ENCODE measurements around the gene TROAP.

Gene TROAP

GRCh38 chr12:49344486-49345050, 21.5 kb downstream of the TROAP start:
- DNase-seq: no peak

GRCh38 chr12:49345051-49345824, 22.2 kb downstream of the TROAP start:
- DNase-seq: no peak

DNA sequence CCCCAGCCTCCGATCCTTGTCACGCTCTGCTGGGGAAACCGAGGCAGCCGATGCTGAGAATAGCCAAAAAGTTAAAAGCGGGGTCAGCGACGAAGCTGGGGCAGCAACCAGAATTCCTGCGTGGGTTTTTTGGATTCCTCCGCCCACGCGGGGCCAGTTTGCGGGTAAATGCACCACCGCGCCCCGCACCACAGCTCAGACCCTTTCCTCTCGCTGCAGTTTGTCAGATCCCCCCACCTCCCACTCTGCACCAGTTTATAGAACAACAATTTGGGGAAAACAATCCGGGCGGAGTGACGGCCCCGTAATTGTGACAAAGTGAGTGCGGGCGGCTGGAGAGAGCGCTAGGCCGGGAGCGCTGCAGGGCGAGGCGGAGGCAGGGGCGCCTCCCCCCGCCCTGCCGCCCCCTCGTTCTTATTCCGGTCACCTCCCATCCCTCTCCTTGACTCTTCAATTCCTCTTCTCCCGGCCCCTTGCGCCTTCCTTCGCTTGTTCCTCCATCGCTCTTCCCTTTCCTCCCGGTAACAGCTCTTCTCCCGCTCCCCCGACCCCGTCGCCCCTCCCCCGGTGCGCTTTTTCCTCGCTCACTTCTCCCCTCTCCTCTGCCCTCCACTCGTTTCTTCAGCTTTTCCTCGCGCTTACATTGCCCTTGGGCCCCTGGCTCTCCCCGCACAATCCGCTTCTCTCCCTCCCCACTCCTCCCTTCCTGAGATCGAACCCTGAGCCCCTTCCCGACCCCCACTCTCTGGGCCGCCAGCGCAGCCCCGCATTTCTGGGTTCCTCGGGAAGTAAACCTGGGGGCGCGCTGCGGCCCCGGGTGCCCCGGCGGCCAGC, 23.0 kb downstream of the TROAP start:
- DNase-seq: no peak

DNA sequence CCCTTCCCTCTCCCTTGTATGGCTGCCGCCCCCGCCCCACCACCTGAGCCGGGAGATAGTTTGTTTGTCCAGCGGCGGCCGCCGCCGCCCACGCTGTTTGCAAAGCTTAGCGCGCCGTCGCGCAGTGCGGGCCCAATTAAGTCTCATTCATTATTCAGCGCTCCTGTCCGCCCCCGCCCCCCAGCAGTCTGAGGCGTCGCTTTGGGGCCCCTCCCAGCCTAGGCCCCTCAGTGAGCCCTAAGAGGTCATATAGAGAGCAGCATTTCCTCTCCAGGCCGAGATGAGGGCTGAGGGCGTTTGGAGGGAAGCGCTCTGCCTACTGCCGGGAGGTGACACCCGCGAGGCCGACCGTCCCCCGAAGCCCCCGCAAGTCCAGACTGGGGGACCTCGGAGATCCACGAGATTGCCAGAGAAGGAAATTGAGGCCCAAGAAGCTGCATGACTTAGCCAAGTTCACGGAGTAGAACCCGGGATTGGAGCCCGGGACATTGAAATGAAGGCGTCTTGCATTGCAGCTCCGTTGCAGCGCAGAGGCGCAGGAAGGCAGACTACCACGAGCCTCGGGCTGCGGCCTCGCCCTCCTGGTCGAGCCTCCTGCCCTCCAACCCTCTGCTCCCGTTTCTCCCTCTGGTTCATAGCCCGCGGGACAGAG, 23.7 kb downstream of the TROAP start, which contains the start of gene DNAJC22:
Gene DNAJC22 (plus strand): TSS at position 230 of the 652 bp plus-strand sequence. CDS start 1,985 bp downstream, outside the sequence.
- DNase-seq: no peak

DNA sequence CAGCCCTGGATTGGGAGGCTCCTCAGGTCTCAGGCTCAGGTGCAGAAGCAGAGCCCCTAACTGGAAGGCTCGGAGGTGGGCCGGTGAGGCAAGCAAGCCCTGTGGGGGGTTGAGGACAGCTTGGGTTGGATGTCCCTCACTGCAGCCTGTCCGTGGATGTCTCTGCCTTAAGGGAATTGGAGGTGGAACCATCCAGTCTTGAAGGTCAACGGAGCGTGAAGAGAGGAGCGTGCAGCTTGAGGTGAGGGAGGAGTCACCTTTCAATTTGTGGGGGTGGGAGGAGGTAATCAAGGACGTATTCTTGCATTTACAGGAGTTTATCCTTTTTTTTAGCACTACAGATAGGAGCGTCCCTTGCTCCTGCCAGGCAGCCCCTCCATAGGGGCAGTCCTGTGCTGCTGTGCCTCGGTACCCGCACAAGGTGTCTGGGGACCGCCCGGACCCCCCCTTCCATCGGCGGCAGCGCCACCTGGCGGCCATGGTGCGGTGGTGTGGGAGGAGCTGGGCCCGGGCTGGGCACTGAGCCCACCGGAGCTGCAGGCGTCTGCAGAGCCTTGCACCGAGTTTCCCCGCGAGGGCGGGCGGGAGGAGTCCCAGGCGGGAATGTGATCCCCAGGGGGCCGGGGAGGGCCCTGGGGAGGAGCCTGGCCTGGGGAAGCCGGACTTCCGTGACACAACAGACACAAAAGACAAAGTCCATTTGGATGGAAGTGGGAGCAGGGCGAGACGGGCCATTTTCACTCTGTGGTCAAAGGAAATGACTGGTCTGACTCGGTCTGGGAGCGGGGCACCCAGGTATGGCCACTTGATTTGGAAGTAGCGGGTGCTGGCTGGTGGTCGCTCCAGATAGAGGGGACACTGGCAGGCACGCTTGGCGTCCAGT, 24.5 kb downstream of the TROAP start:
- DNase-seq: peak; percentile 73

GRCh38 chr12:49348781-49349180, 25.7 kb downstream of the TROAP start:
- DNase-seq: no peak

GRCh38 chr12:49349266-49349665, 26.2 kb downstream of the TROAP start:
- no peak for DNase-seq

- no peak for DNase-seq
These were observed 29.3 kb downstream of the TROAP start for GRCh38 chr12:49352351-49352750.

- no peak for DNase-seq
These were observed 32.9 kb downstream of the TROAP start for GRCh38 chr12:49355913-49356312.

DNA sequence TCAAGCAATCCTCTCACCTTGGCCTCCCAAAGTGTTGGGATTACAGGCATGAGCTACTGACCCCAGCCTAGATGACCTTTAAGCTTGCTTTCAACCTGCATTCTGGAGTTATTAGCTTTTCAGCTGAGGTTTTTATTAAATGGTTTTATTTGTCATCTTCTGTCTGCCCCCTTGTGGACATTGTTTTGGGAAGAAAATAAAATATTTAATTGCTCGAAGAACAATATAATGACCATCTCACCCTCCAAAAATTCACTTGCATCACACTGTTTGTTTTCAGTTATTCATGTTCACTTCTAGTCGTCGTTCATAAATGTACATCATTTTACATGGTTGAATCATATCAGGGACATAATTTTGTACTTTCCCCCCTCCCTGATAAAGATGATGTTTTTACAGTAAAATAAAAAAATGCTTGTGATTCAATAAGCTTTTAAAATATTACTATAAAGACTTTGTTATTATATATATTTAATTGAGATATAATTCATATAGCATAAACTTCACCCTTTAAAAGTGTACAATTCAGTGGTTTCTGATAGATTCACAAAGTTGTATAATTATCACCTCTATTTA, 34.1 kb downstream of the TROAP start:
- no peak for DNase-seq

DNA sequence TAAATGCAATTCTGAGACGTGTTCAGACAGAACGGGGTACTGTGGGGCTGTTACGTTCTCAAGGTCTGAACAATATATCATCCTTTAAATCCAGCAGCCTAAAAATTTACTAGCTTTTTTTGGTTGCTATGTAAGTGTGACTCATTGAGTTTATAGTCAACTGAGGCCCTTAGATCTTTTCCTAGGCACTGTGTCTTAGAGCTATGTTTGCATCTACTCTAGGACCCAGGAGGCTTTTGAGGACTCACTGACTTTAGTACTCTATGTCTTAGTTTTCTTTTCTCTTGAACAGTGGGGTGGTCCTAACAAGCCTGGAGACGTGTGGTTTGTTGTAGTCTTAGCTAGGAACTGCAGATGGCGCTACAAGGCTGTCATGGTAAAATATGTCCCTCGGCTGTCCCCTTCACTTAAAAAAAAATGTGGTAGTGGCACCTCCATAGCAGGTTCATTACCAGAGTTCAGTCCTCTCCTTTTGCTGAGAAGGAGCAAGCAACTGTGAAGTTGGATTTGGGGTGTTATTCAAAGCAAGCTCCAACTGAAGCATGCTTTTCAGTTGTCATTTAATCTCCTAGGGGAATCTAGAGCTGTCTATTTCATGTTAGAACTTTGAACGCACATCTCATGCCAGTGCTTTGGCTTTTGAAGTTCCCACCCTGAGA, 35.6 kb downstream of the TROAP start:
- peak; percentile 68 for DNase-seq

GRCh38 chr12:49359671-49360070, 36.6 kb downstream of the TROAP start:
- DNase-seq: no peak

DNA sequence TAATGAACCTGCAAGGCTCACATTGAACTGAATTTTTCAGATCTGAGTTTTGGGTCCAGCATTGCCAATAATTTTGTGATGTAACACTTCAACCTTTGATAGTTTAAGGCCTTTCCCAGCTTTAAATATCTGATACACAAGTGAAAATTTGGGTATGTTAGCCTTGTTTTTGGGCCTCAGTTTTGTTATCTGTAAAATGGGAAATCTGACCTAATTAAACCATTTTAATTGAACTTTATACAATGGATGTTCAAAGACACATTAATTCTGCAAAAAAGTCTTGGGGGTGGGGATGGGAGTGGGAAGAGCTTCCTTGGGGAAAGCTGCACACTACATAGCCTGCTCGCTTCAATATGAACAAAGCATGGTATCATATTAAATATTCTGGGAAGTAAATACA, 39.0 kb downstream of the TROAP start:
- no peak for DNase-seq

GRCh38 chr12:49364989-49365388, 41.9 kb downstream of the TROAP start:
- no peak for DNase-seq

- DNase-seq: no peak
These were observed 42.5 kb downstream of the TROAP start for GRCh38 chr12:49365542-49365941.

DNA sequence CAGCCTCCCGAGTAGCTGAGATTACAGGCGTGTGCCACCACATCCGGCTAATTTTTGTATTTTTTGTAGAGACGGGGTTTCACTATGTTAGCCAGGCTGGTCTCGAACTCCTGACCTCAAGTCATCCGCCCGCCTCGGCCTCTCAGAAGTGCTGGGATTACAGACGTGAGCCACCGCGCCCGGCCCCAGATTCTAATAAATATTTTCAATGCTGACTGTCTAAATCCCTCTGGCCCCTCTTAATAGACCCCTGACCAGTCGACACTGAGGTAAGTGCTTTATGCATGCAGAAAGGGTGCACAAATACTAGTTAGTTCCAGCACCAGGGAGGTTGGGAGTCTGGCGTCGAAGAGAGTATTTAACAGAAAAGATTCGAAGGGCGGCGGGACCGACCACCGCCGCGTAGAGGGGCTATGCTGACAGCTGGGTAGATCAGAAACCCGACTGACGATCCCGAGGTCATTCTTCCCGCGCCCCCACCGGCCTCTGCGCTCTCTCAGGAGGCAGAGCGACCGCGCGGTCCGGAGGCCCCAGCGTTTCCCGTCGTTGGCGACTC, 43.1 kb downstream of the TROAP start:
- DNase-seq: no peak

GRCh38 chr12:49366652-49367380, 43.8 kb downstream of the TROAP start:
- DNase-seq: peak; percentile 96

GRCh38 chr12:49367381-49368239, 44.6 kb downstream of the TROAP start, which contains the start of gene SPATS2:
SPATS2 (plus strand) TSS chr12:49367462; CDS start chr12:49461013, 93,551 bp downstream.
- no peak for DNase-seq

GRCh38 chr12:49368240-49368600, 45.2 kb downstream of the TROAP start:
- no peak for DNase-seq

Data from activated CD4-positive, alpha-beta T cell treated with anti-CD3 and anti-CD28 coated beads, Interleukin-2, amount 50 U/mL, for 16 hours (primary cell).